Ascending aorta (tissue), 2 donors: ENCODE data around the gene KCNQ2. TPM values are rescaled to one million over a fixed set of nuclear protein-coding genes. Genes with fewer than 3 reads are reported as not detected.
"Not testable (repeated sequence)": the region's sequence is repeated elsewhere in the genome, so short reads cannot be mapped to it uniquely, and the experiment has no call there.

ENCODE experiments used
- DNase-seq, 2 donors: peaks; one replicate each; pipeline ENCODE4 v3.0.0-alpha.2; 2019; ENCODE audit warnings: low spot score in 2 of 2
- H3K27ac ChIP-seq, 2 donors: fragments of 200-600 bp; sonication (generic); one replicate each; pipeline ENCODE4 v1.5.1; 2016 to 2017; ENCODE audit warnings: mild to moderate bottlenecking in 1 of 2
- H3K27me3 ChIP-seq: fragments of 200-600 bp; sonication (generic); one replicate; pipeline ENCODE4 v1.5.1; 2017
- H3K36me3 ChIP-seq, 2 donors: fragments of 200-600 bp; sonication (generic); one replicate each; pipeline ENCODE4 v1.5.1; 2016
- H3K4me1 ChIP-seq, 2 donors: fragments of 200-600 bp; sonication (generic); one replicate each; pipeline ENCODE4 v1.5.1; 2016 to 2017; ENCODE audit warnings: mild to moderate bottlenecking in 1 of 2
- H3K4me3 ChIP-seq, 2 donors: fragments of 200-600 bp; sonication (generic); one replicate each; pipeline ENCODE4 v1.5.1; 2016 to 2017; ENCODE audit warnings: mild to moderate bottlenecking in 1 of 2
- H3K9me3 ChIP-seq, 2 donors: fragments of 200-600 bp; sonication (generic); one replicate each; pipeline ENCODE4 v1.5.1; 2016
- intact Hi-C: fragments of 100-400 bp; cut with DNase I; formaldehyde crosslinking; loops from one replicate; pipeline ENCODE4 v1.15.1; 2023
- total RNA-seq: library from RNA; depleted of rRNA; stranded (reverse); fragments of >200 nt; gene quantifications from one replicate; pipeline ENCODE4 v1.1.0, GENCODE V29; 2016
- TF ChIP-seq, protein P1 (sequence below), 3 experiments: fragments of 200-600 bp in 2 of 3; fragments of 450-650 bp in 1 of 3; sonication (generic) in 2 of 3; IDR thresholded peaks; one replicate each; pipeline ENCODE4 v1.5.1; 2016 to 2019; ENCODE audit warnings: antibody characterized with exemption in 3 of 3, mild to moderate bottlenecking in 1 of 3, moderate library complexity in 1 of 3

Gene KCNQ2
- total RNA-seq, 1 donor from 2014 or later = not detected

DNA sequence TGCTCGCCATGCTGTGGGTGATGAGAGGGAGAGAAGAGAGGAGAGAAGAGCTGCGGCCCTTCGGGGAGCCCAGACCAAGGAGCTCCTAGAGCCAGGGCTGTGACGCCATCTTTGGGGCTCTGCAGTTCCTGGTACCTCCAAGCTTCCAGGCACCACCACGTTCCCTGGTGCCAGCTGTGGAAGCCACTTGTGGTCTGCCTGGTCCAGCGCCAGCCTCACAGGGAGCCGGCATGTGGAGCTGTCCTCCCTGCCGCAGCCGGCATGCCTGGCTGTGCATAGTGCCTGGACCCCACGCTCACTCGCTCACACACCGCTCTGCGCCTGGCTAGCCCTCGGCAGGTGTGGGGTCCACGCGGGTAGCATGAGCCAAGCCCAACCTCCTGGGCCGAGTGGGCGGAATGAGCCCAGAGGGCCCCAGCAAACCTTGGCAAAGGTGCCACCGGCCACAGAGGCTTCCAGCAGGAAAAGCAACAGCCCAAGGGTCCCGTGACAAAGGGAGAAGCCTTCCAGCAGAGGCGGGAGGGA is 92.0 kb downstream of the KCNQ2 start:
- no peaks in the 10 kb centered on the region for H3K9me3 ChIP-seq
- H3K4me3 ChIP-seq = no peak overlapping the region
- no peaks in the 10 kb centered on the region for H3K4me1 ChIP-seq
- intact Hi-C loops = no loop called here
- no peaks in the 10 kb centered on the region for H3K36me3 ChIP-seq
- no peak overlapping the region for H3K27ac ChIP-seq
- TF ChIP-seq, protein P1, sequence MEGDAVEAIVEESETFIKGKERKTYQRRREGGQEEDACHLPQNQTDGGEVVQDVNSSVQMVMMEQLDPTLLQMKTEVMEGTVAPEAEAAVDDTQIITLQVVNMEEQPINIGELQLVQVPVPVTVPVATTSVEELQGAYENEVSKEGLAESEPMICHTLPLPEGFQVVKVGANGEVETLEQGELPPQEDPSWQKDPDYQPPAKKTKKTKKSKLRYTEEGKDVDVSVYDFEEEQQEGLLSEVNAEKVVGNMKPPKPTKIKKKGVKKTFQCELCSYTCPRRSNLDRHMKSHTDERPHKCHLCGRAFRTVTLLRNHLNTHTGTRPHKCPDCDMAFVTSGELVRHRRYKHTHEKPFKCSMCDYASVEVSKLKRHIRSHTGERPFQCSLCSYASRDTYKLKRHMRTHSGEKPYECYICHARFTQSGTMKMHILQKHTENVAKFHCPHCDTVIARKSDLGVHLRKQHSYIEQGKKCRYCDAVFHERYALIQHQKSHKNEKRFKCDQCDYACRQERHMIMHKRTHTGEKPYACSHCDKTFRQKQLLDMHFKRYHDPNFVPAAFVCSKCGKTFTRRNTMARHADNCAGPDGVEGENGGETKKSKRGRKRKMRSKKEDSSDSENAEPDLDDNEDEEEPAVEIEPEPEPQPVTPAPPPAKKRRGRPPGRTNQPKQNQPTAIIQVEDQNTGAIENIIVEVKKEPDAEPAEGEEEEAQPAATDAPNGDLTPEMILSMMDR (IDR thresholded peaks at IDR 0.05) = no peak
- H3K27me3 ChIP-seq = no peaks in the 10 kb centered on the region
- DNase-seq = no peak

DNA sequence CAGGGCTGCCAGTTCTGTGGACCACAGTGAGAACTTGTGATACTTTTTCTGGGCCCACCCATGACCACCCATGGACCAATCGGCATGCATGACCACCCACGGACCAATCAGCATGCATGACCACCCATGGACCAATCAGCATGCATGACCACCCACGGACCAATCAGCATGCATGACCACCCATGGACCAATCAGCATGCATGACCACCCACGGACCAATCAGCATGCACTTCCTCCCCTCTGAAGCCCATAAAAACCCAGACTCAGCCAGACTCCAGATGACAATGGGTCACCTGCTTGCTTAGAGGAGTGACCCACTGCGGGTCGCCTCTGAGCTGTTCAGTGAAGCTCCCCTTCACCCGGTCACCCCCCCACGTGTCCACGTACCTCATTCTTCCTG is 92.6 kb downstream of the KCNQ2 start:
- DNase-seq, H3K27ac ChIP-seq, H3K4me3 ChIP-seq, H3K9me3 ChIP-seq, H3K4me1 ChIP-seq, H3K36me3 ChIP-seq, intact Hi-C loops, H3K27me3 ChIP-seq: not testable (repeated sequence)

DNA sequence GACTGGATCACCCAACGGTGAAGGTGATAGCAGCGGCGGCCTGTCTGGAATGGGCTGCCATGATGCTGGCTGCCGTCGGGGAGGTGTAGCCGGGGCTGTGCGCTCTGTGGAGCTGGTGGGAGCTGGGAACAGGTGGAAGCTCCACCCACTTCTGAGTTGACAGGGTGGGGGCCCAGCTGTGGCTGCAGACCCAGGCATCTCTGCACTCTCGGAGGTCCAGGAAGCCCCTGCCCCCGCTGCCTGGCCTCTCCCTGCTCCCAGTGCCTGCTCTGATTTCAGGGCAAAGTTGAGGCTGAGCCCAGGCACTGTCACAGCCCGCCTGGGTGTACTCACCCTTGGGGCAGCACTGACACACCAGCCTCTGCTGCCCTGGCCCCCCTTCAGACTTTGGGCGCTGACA is 93.2 kb downstream of the KCNQ2 start:
- no peak overlapping the region for H3K4me3 ChIP-seq
- H3K27ac ChIP-seq = no peak overlapping the region
- DNase-seq = no peak
- no peaks in the 10 kb centered on the region for H3K27me3 ChIP-seq
- H3K9me3 ChIP-seq = no peaks in the 10 kb centered on the region
- intact Hi-C loops = no loop called here
- TF ChIP-seq, protein P1 (IDR thresholded peaks at IDR 0.05) = no peak
- H3K4me1 ChIP-seq = no peaks in the 10 kb centered on the region
- no peaks in the 10 kb centered on the region for H3K36me3 ChIP-seq

DNA sequence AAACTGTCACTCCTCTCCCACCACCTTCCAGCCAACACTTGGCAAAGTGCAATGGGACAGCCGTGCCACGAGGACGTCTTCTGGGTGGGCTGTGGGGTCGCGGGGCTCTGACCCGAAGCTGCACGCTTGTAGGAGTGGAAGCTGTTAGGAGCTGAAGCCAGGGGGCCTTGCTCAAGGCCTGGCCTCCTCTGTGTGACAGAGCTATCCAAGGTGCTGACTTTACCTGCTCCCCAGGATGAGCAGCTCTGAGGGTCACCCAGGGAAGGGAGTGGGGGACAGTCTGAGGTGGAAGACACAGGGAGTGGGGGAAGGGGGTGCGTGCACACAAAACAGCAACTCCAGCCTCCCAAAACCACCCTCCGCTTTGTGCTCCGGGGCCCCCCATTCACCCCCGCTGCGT is 93.8 kb downstream of the KCNQ2 start:
- Histone ChIP-seq H3K4me1 (no peaks in the 10 kb centered on the region), H3K27me3 (no peaks in the 10 kb centered on the region), H3K27ac (no peak overlapping the region), H3K36me3 (no peaks in the 10 kb centered on the region), H3K9me3 (no peaks in the 10 kb centered on the region), H3K4me3 (no peak overlapping the region)
- TF ChIP-seq, protein P1 (IDR thresholded peaks at IDR 0.05) = no peak
- no peak for DNase-seq
- intact Hi-C loops = no loop called here

DNA sequence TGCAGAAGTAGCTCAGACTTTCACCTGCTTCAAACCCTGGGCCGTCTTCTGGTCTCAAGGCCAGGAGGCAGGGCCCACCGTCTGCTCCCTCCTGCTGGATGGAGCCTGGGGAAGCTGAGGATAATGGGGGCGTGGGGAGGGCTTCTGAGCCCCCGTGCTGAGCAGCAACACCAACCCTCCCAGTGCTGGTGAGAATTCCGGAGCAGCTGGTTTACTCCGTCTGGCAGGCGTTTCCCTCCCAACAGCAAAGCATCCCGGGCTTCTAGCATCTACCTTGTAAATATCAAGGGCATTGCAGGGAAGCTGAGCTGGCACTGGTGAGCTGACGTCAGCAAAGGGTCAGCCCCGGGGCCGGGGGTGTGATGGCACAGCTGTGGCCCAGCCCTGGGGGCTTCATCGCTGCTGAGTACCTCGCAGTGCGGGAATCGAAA is 94.5 kb downstream of the KCNQ2 start:
- Histone ChIP-seq H3K36me3 (no peaks in the 10 kb centered on the region), H3K27me3 (no peaks in the 10 kb centered on the region), H3K27ac (no peak overlapping the region), H3K9me3 (no peaks in the 10 kb centered on the region), H3K4me3 (no peak overlapping the region), H3K4me1 (no peaks in the 10 kb centered on the region)
- TF ChIP-seq, protein P1 (IDR thresholded peaks at IDR 0.05) = no peak
- no peak for DNase-seq
- intact Hi-C loops = no loop called here

- DNase-seq = no peak
Observed at GRCh38 chr20:63377256-63377941, 95.1 kb downstream of the KCNQ2 start.

More at GRCh38 chr20:63377256-63377941, 95.1 kb downstream of the KCNQ2 start:
- TF ChIP-seq, protein P1 (IDR thresholded peaks at IDR 0.05) = no peak
- H3K36me3 ChIP-seq = no peaks in the 10 kb centered on the region
- intact Hi-C loops = no loop called here
- no peak overlapping the region for H3K27ac ChIP-seq
- no peaks in the 10 kb centered on the region for H3K4me1 ChIP-seq
- H3K4me3 ChIP-seq = no peak overlapping the region
- no peaks in the 10 kb centered on the region for H3K9me3 ChIP-seq
- H3K27me3 ChIP-seq = no peaks in the 10 kb centered on the region
